Measurements from ENCODE around the gene NDUFB2. TPM values are rescaled to one million over a fixed set of nuclear protein-coding genes. Genes with fewer than 3 reads are reported as not detected.
"Not testable (repeated sequence)": the region's sequence is repeated elsewhere in the genome, so short reads cannot be mapped to it uniquely, and the experiment has no call there.

Gene NDUFB2
- total RNA-seq, 1 experiment from 2014 or later = 152 TPM

DNA sequence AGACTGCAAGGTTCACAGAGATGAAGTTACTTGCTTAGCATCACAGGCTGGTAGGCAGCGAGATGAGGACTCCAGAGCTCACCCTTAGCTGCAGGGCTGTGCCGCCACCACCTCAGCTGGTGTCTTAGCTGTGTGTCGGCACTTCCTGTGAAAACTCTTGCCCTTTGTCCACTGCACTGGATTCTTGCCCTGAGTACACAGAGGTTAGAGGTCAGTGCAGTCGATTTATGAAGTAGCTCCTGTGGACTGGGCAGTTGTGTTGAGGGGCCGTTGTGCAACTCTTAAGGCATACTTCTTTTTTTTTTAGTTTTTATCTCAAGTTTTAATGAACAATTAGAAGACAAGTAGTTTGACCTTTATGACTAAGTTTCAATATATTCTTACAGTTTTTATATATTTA, 10.6 kb downstream of the NDUFB2 start:
- Mint-ChIP-seq H3K4me3 (no peak overlapping the region), H3K36me3 (peaks cover 43% of the 10 kb centered on the region), H3K27me3 (ENCODE audit: low read depth) (no peaks in the 10 kb centered on the region), H3K27ac (no peak overlapping the region), H3K4me1 (no peaks in the 10 kb centered on the region), H3K9me3 (peaks cover 7% of the 10 kb centered on the region)
- TF ChIP-seq, protein P1, sequence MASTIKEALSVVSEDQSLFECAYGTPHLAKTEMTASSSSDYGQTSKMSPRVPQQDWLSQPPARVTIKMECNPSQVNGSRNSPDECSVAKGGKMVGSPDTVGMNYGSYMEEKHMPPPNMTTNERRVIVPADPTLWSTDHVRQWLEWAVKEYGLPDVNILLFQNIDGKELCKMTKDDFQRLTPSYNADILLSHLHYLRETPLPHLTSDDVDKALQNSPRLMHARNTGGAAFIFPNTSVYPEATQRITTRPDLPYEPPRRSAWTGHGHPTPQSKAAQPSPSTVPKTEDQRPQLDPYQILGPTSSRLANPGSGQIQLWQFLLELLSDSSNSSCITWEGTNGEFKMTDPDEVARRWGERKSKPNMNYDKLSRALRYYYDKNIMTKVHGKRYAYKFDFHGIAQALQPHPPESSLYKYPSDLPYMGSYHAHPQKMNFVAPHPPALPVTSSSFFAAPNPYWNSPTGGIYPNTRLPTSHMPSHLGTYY (CRISPR knock-in tag; IDR thresholded peaks at IDR 0.05) = no peak
- TF ChIP-seq MYBL2 (CRISPR knock-in tag; IDR thresholded peaks at IDR 0.05) (no peak), NR1H2 (CRISPR knock-in tag; IDR thresholded peaks at IDR 0.05) (no peak), OVOL2 (CRISPR knock-in tag; IDR thresholded peaks at IDR 0.05; ENCODE audit: borderline replicate concordance) (no peak), PRRX2 (CRISPR knock-in tag; IDR thresholded peaks at IDR 0.05) (no peak), RORB (CRISPR knock-in tag; IDR thresholded peaks at IDR 0.05) (no peak), STAT6 (CRISPR knock-in tag; conservative IDR thresholded peaks at IDR 0.05; ENCODE audit: low read depth) (no peak)
- DNase-seq (ENCODE audit: low spot score) (no peak), ATAC-seq (no peak)
- ChIA-PET POLR2A (no interaction called here), CTCF (interaction anchor here (1.3 kb wide), 1 partner anchor 19 kb away, joined by 4 read pairs; no protein-coding TSS in a partner anchor)

GRCh38 chr7:140708764-140709163, 12.3 kb downstream of the NDUFB2 start:
- H3K4me1 Mint-ChIP-seq; ATAC-seq; POLR2A ChIA-PET; H3K4me3 Mint-ChIP-seq; H3K27me3 Mint-ChIP-seq (ENCODE audit: low read depth); DNase-seq (ENCODE audit: low spot score); H3K27ac Mint-ChIP-seq; CTCF ChIA-PET: not testable (repeated sequence)
- H3K36me3 Mint-ChIP-seq = peaks cover 45% of the 10 kb centered on the region
- H3K9me3 Mint-ChIP-seq = peaks cover 17% of the 10 kb centered on the region

- Mint-ChIP-seq H3K36me3 (peaks cover 38% of the 10 kb centered on the region), H3K9me3 (peaks cover 27% of the 10 kb centered on the region)
- H3K4me3 Mint-ChIP-seq; H3K4me1 Mint-ChIP-seq; H3K27me3 Mint-ChIP-seq (ENCODE audit: low read depth); ATAC-seq; H3K27ac Mint-ChIP-seq; CTCF ChIA-PET; POLR2A ChIA-PET; DNase-seq (ENCODE audit: low spot score): not testable (repeated sequence)
Measured at GRCh38 chr7:140712392-140712791, 15.9 kb downstream of the NDUFB2 start.

DNA sequence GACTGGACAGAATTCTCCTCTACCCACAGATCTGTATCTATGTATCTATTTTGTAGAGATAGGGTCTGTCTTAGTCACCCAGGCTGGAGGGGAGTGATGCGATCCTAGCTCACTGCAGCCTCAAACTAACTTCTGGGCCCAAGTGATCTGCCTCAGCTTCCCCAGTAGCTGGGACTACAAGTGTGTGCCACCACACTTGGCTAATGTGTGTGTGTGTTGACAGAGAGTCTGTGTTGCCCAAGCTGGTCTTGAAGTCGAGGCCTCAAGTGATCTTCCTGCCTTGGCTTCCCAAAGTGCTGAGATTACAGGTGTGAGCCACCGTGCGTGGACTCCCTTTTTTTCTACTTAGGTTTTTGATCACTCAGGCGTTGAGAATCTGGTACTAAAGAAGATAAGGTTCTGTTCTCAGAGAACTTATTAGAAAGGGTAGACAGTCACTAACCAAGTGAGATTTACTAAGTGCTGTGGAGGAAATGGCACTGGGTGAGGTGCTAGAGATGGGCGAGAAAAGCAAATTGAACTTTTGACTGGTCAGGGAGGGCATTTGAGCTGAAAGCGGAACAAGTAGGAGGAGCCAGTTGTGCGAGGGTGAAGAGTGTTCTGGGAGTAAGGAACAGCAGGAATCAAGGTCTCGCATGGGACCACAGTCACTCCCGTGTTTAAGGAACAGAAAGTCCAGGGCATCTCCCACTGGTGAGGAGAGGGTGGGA, 18.0 kb downstream of the NDUFB2 start:
- H3K27ac Mint-ChIP-seq = no peak overlapping the region
- ATAC-seq (no peak), DNase-seq (ENCODE audit: low spot score) (no peak)
- H3K4me3 Mint-ChIP-seq = no peak overlapping the region
- ChIA-PET CTCF (interaction anchor here (2.7 kb wide), 1 partner anchor 12 kb away, joined by 10 read pairs; no protein-coding TSS in a partner anchor), POLR2A (no interaction called here)
- H3K27me3 Mint-ChIP-seq (ENCODE audit: low read depth) = no peaks in the 10 kb centered on the region
- H3K4me1 Mint-ChIP-seq = no peaks in the 10 kb centered on the region
- peaks cover 34% of the 10 kb centered on the region for H3K36me3 Mint-ChIP-seq
- H3K9me3 Mint-ChIP-seq = peaks cover 27% of the 10 kb centered on the region
- TF ChIP-seq, protein P2, sequence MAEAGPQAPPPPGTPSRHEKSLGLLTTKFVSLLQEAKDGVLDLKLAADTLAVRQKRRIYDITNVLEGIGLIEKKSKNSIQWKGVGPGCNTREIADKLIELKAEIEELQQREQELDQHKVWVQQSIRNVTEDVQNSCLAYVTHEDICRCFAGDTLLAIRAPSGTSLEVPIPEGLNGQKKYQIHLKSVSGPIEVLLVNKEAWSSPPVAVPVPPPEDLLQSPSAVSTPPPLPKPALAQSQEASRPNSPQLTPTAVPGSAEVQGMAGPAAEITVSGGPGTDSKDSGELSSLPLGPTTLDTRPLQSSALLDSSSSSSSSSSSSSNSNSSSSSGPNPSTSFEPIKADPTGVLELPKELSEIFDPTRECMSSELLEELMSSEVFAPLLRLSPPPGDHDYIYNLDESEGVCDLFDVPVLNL (CRISPR knock-in tag; IDR thresholded peaks at IDR 0.05; ENCODE audit: borderline replicate concordance, low read depth) = no peak
- TF ChIP-seq CBFB (CRISPR knock-in tag; IDR thresholded peaks at IDR 0.05; ENCODE audit: low read depth) (no peak), SMAD3 (CRISPR knock-in tag; IDR thresholded peaks at IDR 0.05; ENCODE audit: borderline replicate concordance) (no peak), ZBTB21 (CRISPR knock-in tag; IDR thresholded peaks at IDR 0.05; ENCODE audit: borderline replicate concordance) (no peak), ETV6 (CRISPR knock-in tag; IDR thresholded peaks at IDR 0.05) (no peak), ZNF138 (CRISPR knock-in tag; conservative IDR thresholded peaks at IDR 0.05) (no peak)
- TF ChIP-seq, protein P3, sequence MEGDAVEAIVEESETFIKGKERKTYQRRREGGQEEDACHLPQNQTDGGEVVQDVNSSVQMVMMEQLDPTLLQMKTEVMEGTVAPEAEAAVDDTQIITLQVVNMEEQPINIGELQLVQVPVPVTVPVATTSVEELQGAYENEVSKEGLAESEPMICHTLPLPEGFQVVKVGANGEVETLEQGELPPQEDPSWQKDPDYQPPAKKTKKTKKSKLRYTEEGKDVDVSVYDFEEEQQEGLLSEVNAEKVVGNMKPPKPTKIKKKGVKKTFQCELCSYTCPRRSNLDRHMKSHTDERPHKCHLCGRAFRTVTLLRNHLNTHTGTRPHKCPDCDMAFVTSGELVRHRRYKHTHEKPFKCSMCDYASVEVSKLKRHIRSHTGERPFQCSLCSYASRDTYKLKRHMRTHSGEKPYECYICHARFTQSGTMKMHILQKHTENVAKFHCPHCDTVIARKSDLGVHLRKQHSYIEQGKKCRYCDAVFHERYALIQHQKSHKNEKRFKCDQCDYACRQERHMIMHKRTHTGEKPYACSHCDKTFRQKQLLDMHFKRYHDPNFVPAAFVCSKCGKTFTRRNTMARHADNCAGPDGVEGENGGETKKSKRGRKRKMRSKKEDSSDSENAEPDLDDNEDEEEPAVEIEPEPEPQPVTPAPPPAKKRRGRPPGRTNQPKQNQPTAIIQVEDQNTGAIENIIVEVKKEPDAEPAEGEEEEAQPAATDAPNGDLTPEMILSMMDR (IDR thresholded peaks at IDR 0.05) = no peak
- TF ChIP-seq, protein P4, sequence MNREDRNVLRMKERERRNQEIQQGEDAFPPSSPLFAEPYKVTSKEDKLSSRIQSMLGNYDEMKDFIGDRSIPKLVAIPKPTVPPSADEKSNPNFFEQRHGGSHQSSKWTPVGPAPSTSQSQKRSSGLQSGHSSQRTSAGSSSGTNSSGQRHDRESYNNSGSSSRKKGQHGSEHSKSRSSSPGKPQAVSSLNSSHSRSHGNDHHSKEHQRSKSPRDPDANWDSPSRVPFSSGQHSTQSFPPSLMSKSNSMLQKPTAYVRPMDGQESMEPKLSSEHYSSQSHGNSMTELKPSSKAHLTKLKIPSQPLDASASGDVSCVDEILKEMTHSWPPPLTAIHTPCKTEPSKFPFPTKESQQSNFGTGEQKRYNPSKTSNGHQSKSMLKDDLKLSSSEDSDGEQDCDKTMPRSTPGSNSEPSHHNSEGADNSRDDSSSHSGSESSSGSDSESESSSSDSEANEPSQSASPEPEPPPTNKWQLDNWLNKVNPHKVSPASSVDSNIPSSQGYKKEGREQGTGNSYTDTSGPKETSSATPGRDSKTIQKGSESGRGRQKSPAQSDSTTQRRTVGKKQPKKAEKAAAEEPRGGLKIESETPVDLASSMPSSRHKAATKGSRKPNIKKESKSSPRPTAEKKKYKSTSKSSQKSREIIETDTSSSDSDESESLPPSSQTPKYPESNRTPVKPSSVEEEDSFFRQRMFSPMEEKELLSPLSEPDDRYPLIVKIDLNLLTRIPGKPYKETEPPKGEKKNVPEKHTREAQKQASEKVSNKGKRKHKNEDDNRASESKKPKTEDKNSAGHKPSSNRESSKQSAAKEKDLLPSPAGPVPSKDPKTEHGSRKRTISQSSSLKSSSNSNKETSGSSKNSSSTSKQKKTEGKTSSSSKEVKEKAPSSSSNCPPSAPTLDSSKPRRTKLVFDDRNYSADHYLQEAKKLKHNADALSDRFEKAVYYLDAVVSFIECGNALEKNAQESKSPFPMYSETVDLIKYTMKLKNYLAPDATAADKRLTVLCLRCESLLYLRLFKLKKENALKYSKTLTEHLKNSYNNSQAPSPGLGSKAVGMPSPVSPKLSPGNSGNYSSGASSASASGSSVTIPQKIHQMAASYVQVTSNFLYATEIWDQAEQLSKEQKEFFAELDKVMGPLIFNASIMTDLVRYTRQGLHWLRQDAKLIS (CRISPR knock-in tag; IDR thresholded peaks at IDR 0.05; ENCODE audit: borderline replicate concordance) = no peak
- TF ChIP-seq, protein P5, sequence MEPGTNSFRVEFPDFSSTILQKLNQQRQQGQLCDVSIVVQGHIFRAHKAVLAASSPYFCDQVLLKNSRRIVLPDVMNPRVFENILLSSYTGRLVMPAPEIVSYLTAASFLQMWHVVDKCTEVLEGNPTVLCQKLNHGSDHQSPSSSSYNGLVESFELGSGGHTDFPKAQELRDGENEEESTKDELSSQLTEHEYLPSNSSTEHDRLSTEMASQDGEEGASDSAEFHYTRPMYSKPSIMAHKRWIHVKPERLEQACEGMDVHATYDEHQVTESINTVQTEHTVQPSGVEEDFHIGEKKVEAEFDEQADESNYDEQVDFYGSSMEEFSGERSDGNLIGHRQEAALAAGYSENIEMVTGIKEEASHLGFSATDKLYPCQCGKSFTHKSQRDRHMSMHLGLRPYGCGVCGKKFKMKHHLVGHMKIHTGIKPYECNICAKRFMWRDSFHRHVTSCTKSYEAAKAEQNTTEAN (CRISPR knock-in tag; IDR thresholded peaks at IDR 0.05) = no peak

Measured in WTC11 (cell line).